HFFc6 (cell line): ENCODE data around the gene PTPN13. TPM values are rescaled to one million over a fixed set of nuclear protein-coding genes. Genes with fewer than 3 reads are reported as not detected.

Source experiments
- DNase-seq: peaks from one replicate; pipeline ENCODE4 v3.0.0-alpha.2; 2018
- H3K27ac Mint-ChIP-seq: 2 replicates; pipeline ENCODE4 v1.8.0; 2020; ENCODE audit warnings: mild to moderate bottlenecking, mixed read lengths
- H3K27me3 Mint-ChIP-seq: 2 replicates; pipeline ENCODE4 v1.8.0; 2021; ENCODE audit warnings: mild to moderate bottlenecking, moderate library complexity, mixed read lengths; ENCODE audit not compliant: insufficient read depth
- H3K36me3 Mint-ChIP-seq: 2 replicates; pipeline ENCODE4 v1.8.0; 2021; ENCODE audit warnings: low read depth, mixed read lengths
- H3K4me1 Mint-ChIP-seq: 2 replicates; pipeline ENCODE4 v1.8.0; 2020; ENCODE audit warnings: low read depth, mixed read lengths
- H3K4me3 Mint-ChIP-seq: 2 replicates; pipeline ENCODE4 v1.8.0; 2020; ENCODE audit warnings: mild to moderate bottlenecking, moderate library complexity, mixed read lengths
- H3K9me3 Mint-ChIP-seq: 2 replicates; pipeline ENCODE4 v1.8.0; 2020; ENCODE audit warnings: mild to moderate bottlenecking, mixed read lengths
- CTCF ChIP-seq: fragments of 200-600 bp; sonication (generic); IDR thresholded peaks from 2 replicates; pipeline ENCODE4 v1.5.0; 2021; ENCODE audit warnings: antibody characterized with exemption, mild to moderate bottlenecking
- total RNA-seq, 6 experiments: library from RNA; stranded (reverse); fragmentation: NEBNext Ultra II Directional; extraction: Animal tissue kit (Norgen Biotek cat#: 25700); gene quantifications; 2 replicates in 1 of 6; 3 replicates in 5 of 6; pipeline ENCODE4 v1.2.3, GENCODE V29; 2021

Gene PTPN13
- total RNA-seq, 6 experiments from 2014 or later: 48.2 to 65.7 (median 58.1) TPM

- Mint-ChIP-seq H3K4me3 (no peak overlapping the region), H3K9me3 (no peaks in the 10 kb centered on the region), H3K4me1 (peaks cover 21% of the 10 kb centered on the region), H3K27me3 (no peaks in the 10 kb centered on the region), H3K27ac (peak overlapping the region; percentile 33; the same call in 1 of the 2 replicates), H3K36me3 (peaks cover 20% of the 10 kb centered on the region)
- no peak for TF ChIP-seq CTCF
- DNase-seq: peak; percentile 63
Observed at GRCh38 chr4:86670756-86671155, 76.6 kb downstream of the PTPN13 start.

- DNase-seq: no peak
- Mint-ChIP-seq H3K9me3 (no peaks in the 10 kb centered on the region), H3K27me3 (no peaks in the 10 kb centered on the region), H3K27ac (no peak overlapping the region), H3K4me1 (peaks cover 6% of the 10 kb centered on the region), H3K36me3 (peaks cover 16% of the 10 kb centered on the region), H3K4me3 (no peak overlapping the region)
- no peak for TF ChIP-seq CTCF
Observed at GRCh38 chr4:86675548-86675947, 81.4 kb downstream of the PTPN13 start.

- Mint-ChIP-seq H3K9me3 (no peaks in the 10 kb centered on the region), H3K27me3 (no peaks in the 10 kb centered on the region), H3K4me1 (no peaks in the 10 kb centered on the region), H3K36me3 (peaks cover 14% of the 10 kb centered on the region), H3K27ac (no peak overlapping the region), H3K4me3 (no peak overlapping the region)
- DNase-seq: no peak
- TF ChIP-seq CTCF: no peak
Observed at GRCh38 chr4:86678796-86679195, 84.7 kb downstream of the PTPN13 start.

GRCh38 chr4:86679441-86679840, 85.3 kb downstream of the PTPN13 start:
- no peaks in the 10 kb centered on the region for H3K9me3 Mint-ChIP-seq
- H3K27ac Mint-ChIP-seq: no peak overlapping the region
- no peaks in the 10 kb centered on the region for H3K27me3 Mint-ChIP-seq
- H3K4me1 Mint-ChIP-seq: peaks cover 6% of the 10 kb centered on the region
- DNase-seq: no peak
- no peak for TF ChIP-seq CTCF
- peaks cover 14% of the 10 kb centered on the region for H3K36me3 Mint-ChIP-seq
- H3K4me3 Mint-ChIP-seq: no peak overlapping the region

GRCh38 chr4:86683167-86683566, 89.1 kb downstream of the PTPN13 start:
- no peak for TF ChIP-seq CTCF
- no peak overlapping the region for H3K4me3 Mint-ChIP-seq
- peaks cover 18% of the 10 kb centered on the region for H3K36me3 Mint-ChIP-seq
- H3K27ac Mint-ChIP-seq: no peak overlapping the region
- no peaks in the 10 kb centered on the region for H3K27me3 Mint-ChIP-seq
- DNase-seq: no peak
- no peaks in the 10 kb centered on the region for H3K9me3 Mint-ChIP-seq
- H3K4me1 Mint-ChIP-seq: peaks cover 23% of the 10 kb centered on the region

GRCh38 chr4:86683983-86684382, 89.9 kb downstream of the PTPN13 start:
- no peak overlapping the region for H3K4me3 Mint-ChIP-seq
- no peak for TF ChIP-seq CTCF
- no peak for DNase-seq
- no peak overlapping the region for H3K27ac Mint-ChIP-seq
- no peaks in the 10 kb centered on the region for H3K9me3 Mint-ChIP-seq
- peaks cover 23% of the 10 kb centered on the region for H3K4me1 Mint-ChIP-seq
- H3K36me3 Mint-ChIP-seq: peaks cover 18% of the 10 kb centered on the region
- no peaks in the 10 kb centered on the region for H3K27me3 Mint-ChIP-seq
